Erythroblast (primary cell): ENCODE measurements around the gene CTBP2.

ENCODE experiments used
- GATA1 ChIP-seq: IDR thresholded peaks from 2 replicates; pipeline ENCODE4 v1.6.1; 2011; ENCODE audit warnings: low read depth, mild to moderate bottlenecking, control low read depth, low read length, moderate library complexity
- POLR2A ChIP-seq: IDR thresholded peaks from 2 replicates; pipeline ENCODE4 v1.6.1; 2011; ENCODE audit warnings: mild to moderate bottlenecking, low read length

DNA sequence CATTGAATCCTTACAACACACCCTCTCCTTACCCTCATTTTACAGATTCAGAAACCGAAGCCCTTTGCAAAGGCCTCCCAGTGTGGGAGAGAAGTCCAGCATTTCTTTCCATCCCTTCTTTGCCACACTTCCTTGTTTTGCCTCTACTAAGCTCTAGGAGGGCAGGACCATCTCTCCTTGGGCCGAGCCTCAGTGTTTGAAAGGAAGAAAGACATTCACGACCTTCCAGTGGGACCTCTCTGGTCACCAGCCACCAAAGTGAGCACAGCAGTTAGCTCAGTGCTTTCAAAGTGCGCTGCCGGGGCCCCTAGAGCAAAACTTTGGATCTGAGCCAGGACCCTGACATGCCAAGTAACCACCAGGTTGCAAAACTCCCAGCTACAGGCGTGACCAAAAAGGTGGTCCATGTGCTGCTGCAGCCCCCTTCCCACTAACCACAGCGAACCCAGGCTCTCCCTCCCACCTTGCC lies 12.4 kb downstream of the CTBP2 start:
- TF ChIP-seq POLR2A: no peak
- TF ChIP-seq GATA1: no peak
